Left ventricle myocardium inferior (tissue), 1 donor: ENCODE measurements around the gene CCDC137. TPM values are rescaled to one million over a fixed set of nuclear protein-coding genes. Genes with fewer than 3 reads are reported as not detected.

ENCODE experiments used
- DNase-seq: peaks from one replicate; pipeline ENCODE4 v3.0.0-alpha.2; 2020
- H3K27ac ChIP-seq: fragments of 200-600 bp; replicated peaks from 2 replicates; pipeline ENCODE4 v1.8.0; 2021
- H3K27me3 ChIP-seq: fragments of 200-600 bp; 2 replicates; pipeline ENCODE4 v1.8.0; 2021; ENCODE audit warnings: low read depth
- H3K36me3 ChIP-seq: fragments of 200-600 bp; 2 replicates; pipeline ENCODE4 v1.8.0; 2021
- H3K4me1 ChIP-seq: fragments of 200-600 bp; 2 replicates; pipeline ENCODE4 v1.8.0; 2021
- H3K4me3 ChIP-seq: fragments of 200-600 bp; 2 replicates; pipeline ENCODE4 v1.8.0; 2021; ENCODE audit warnings: mild to moderate bottlenecking, moderate library complexity
- H3K9me3 ChIP-seq: fragments of 200-600 bp; replicated peaks from 2 replicates; pipeline ENCODE4 v1.8.0; 2021
- CTCF ChIP-seq: fragments of 200-600 bp; IDR thresholded peaks from 2 replicates; pipeline ENCODE4 v1.8.0; 2021; ENCODE audit warnings: antibody characterized with exemption, mild to moderate bottlenecking, borderline replicate concordance
- intact Hi-C: fragments of 100-400 bp; cut with micrococcal nuclease; formaldehyde crosslinking; loops from one replicate; pipeline ENCODE4 v1.11.0; 2022
- total RNA-seq: library from RNA; stranded (reverse); fragmentation: NEBNext Ultra II Directional; extraction: Animal tissue kit (Norgen Biotek cat#: 25700); gene quantifications from one replicate; pipeline ENCODE4 v1.2.1, GENCODE V29; 2021
- donor health status: DM: no; HTN: yes; CAD: no; lungs with severe emphysema.

The CCDC137 gene
- total RNA-seq, 1 donor from 2014 or later, result 5.6 TPM

- Histone ChIP-seq H3K27me3 (no peaks in the 10 kb centered on the region), H3K4me1 (peaks cover 56% of the 10 kb centered on the region), H3K27ac (peak within 1 kb of the TSS; percentile 92), H3K9me3 (no peaks in the 10 kb centered on the region), H3K36me3 (peaks cover 33% of the 10 kb centered on the region), H3K4me3 (peak within 1 kb of the TSS; percentile 96)
- intact Hi-C loops, result no loop called here
- peak; percentile 97 for DNase-seq
- TF ChIP-seq CTCF, result no peak
These were observed 17.3 kb downstream of the CCDC137 start, which contains the start of the genes ARL16 and HGS for GRCh38 chr17:81683584-81684441. TSS of gene ARL16 (minus strand) at chr17:81683797. CDS start at chr17:81683753, 44 bp downstream. TSS of gene HGS (plus strand) at chr17:81684011. CDS start at chr17:81684067, 56 bp downstream.

GRCh38 chr17:81684442-81684911 lies 17.9 kb downstream of the CCDC137 start:
- Histone ChIP-seq H3K36me3 (peaks cover 40% of the 10 kb centered on the region), H3K27ac (peak overlapping the region; percentile 92), H3K27me3 (no peaks in the 10 kb centered on the region), H3K4me3 (peak overlapping the region; percentile 96), H3K9me3 (no peaks in the 10 kb centered on the region), H3K4me1 (peaks cover 56% of the 10 kb centered on the region)
- no peak for DNase-seq
- no peak for TF ChIP-seq CTCF
- intact Hi-C loops, result no loop called here

- Histone ChIP-seq H3K9me3 (no peaks in the 10 kb centered on the region), H3K27ac (no peak overlapping the region), H3K4me1 (peaks cover 52% of the 10 kb centered on the region), H3K4me3 (peak overlapping the region; percentile 96), H3K27me3 (no peaks in the 10 kb centered on the region), H3K36me3 (peaks cover 46% of the 10 kb centered on the region)
- no peak for TF ChIP-seq CTCF
- intact Hi-C loops, result no loop called here
- DNase-seq, result no peak
These were observed 18.6 kb downstream of the CCDC137 start for GRCh38 chr17:81685108-81685507.

GRCh38 chr17:81686614-81687013 lies 20.1 kb downstream of the CCDC137 start:
- TF ChIP-seq CTCF, result no peak
- peaks cover 61% of the 10 kb centered on the region for H3K36me3 ChIP-seq
- H3K9me3 ChIP-seq, result no peaks in the 10 kb centered on the region
- H3K4me1 ChIP-seq, result peaks cover 44% of the 10 kb centered on the region
- H3K4me3 ChIP-seq, result no peak overlapping the region
- DNase-seq, result no peak
- intact Hi-C loops, result no loop called here
- no peak overlapping the region for H3K27ac ChIP-seq
- H3K27me3 ChIP-seq, result no peaks in the 10 kb centered on the region

GRCh38 chr17:81687770-81688541 lies 21.4 kb downstream of the CCDC137 start:
- Histone ChIP-seq H3K27ac (no peak overlapping the region), H3K36me3 (peaks cover 74% of the 10 kb centered on the region), H3K4me3 (no peak overlapping the region), H3K9me3 (no peaks in the 10 kb centered on the region), H3K4me1 (peaks cover 30% of the 10 kb centered on the region), H3K27me3 (no peaks in the 10 kb centered on the region)
- intact Hi-C loops, result no loop called here
- no peak for DNase-seq
- TF ChIP-seq CTCF, result no peak
